H9 (cell line): ENCODE measurements around the gene CPT1A. TPM values are rescaled to one million over a fixed set of nuclear protein-coding genes. Genes with fewer than 3 reads are reported as not detected.

Experiments used
- DNase-seq: peaks from one replicate; pipeline ENCODE4 v3.0.0-alpha.2; 2017
- H2AFZ ChIP-seq: one replicate; pipeline ENCODE4 v1.6.1; 2013; ENCODE audit warnings: mild to moderate bottlenecking, low read length, control low read depth, moderate library complexity
- H2AK5ac ChIP-seq: 2 replicates; pipeline ENCODE4 v1.6.1; 2013; ENCODE audit warnings: low read length, control low read depth, mixed read lengths; ENCODE audit not compliant: insufficient read length
- H2BK120ac ChIP-seq: one replicate; pipeline ENCODE4 v1.6.1; 2013; ENCODE audit warnings: low read depth, mild to moderate bottlenecking, low read length, control low read depth, inconsistent platforms; ENCODE audit not compliant: poor library complexity, severe bottlenecking
- H2BK12ac ChIP-seq: 2 replicates; pipeline ENCODE4 v1.6.1; 2013; ENCODE audit warnings: low read length, control low read depth, mixed read lengths, low read depth; ENCODE audit not compliant: insufficient read length
- H2BK15ac ChIP-seq: 2 replicates; pipeline ENCODE4 v1.6.1; 2013; ENCODE audit warnings: low read depth, low read length, control low read depth
- H2BK20ac ChIP-seq: one replicate; pipeline ENCODE4 v1.6.1; 2013; ENCODE audit warnings: low read depth, mild to moderate bottlenecking, low read length, control low read depth, inconsistent platforms; ENCODE audit not compliant: poor library complexity, severe bottlenecking
- H2BK5ac ChIP-seq: 2 replicates; pipeline ENCODE4 v1.6.1; 2013; ENCODE audit warnings: low read length, control low read depth, mixed read lengths; ENCODE audit not compliant: insufficient read length
- H3K14ac ChIP-seq: 2 replicates; pipeline ENCODE4 v1.6.1; 2013; ENCODE audit warnings: low read length, control low read depth; ENCODE audit not compliant: insufficient read depth
- H3K18ac ChIP-seq: 2 replicates; pipeline ENCODE4 v1.6.1; 2013; ENCODE audit warnings: low read depth, mild to moderate bottlenecking, mixed read lengths, low read length, control low read depth; ENCODE audit not compliant: insufficient read length
- H3K23ac ChIP-seq: 2 replicates; pipeline ENCODE4 v1.6.1; 2013; ENCODE audit warnings: low read length, control low read depth, mixed read lengths, low read depth; ENCODE audit not compliant: insufficient read length
- H3K23me2 ChIP-seq: 2 replicates; pipeline ENCODE4 v1.6.1; 2013; ENCODE audit warnings: low read depth, mild to moderate bottlenecking, mixed read lengths, low read length, control low read depth; ENCODE audit not compliant: insufficient read length, poor library complexity, severe bottlenecking
- H3K27ac ChIP-seq: 2 replicates; pipeline ENCODE4 v1.5.1; 2013; ENCODE audit warnings: low read length, control low read depth, mixed read lengths, low read depth; ENCODE audit not compliant: insufficient read length
- H3K27me3 ChIP-seq: 2 replicates; pipeline ENCODE4 v1.6.1; 2013; ENCODE audit warnings: low read length, control low read depth, inconsistent platforms; ENCODE audit not compliant: insufficient read depth
- H3K4ac ChIP-seq: 2 replicates; pipeline ENCODE4 v1.6.1; 2013; ENCODE audit warnings: low read depth, mild to moderate bottlenecking, control low read depth, inconsistent platforms, low read length, moderate library complexity
- H3K4me1 ChIP-seq: 2 replicates; pipeline ENCODE4 v1.6.1; 2013; ENCODE audit warnings: low read length, control low read depth, inconsistent platforms; ENCODE audit not compliant: insufficient read depth
- H3K4me2 ChIP-seq: 2 replicates; pipeline ENCODE4 v1.6.1; 2013; ENCODE audit warnings: low read length, control low read depth, mixed read lengths; ENCODE audit not compliant: insufficient read length, insufficient read depth
- H3K56ac ChIP-seq: 2 replicates; pipeline ENCODE4 v1.6.1; 2013; ENCODE audit warnings: low read depth, mild to moderate bottlenecking, mixed read lengths, low read length, control low read depth; ENCODE audit not compliant: insufficient read length
- H3K79me1 ChIP-seq: 2 replicates; pipeline ENCODE4 v1.6.1; 2013; ENCODE audit warnings: low read depth, mild to moderate bottlenecking, moderate library complexity, low read length, control low read depth, inconsistent platforms; ENCODE audit not compliant: insufficient read depth, poor library complexity, severe bottlenecking
- H3K79me2 ChIP-seq: 2 replicates; pipeline ENCODE4 v1.6.1; 2013; ENCODE audit warnings: low read length, control low read depth, inconsistent platforms; ENCODE audit not compliant: insufficient read depth
- H3K9ac ChIP-seq: 2 replicates; pipeline ENCODE4 v1.6.1; 2013; ENCODE audit warnings: low read length, control low read depth, mixed read lengths; ENCODE audit not compliant: insufficient read length; ENCODE audit errors: extremely low read depth
- H3K9me3 ChIP-seq: one replicate; pipeline ENCODE4 v1.6.1; 2013; ENCODE audit warnings: low read depth, low read length, inconsistent platforms; ENCODE audit not compliant: control insufficient read depth
- H3T11ph ChIP-seq: one replicate; pipeline ENCODE4 v1.6.1; 2013; ENCODE audit warnings: mild to moderate bottlenecking, low read length, control low read depth, inconsistent platforms
- H4K20me1 ChIP-seq: one replicate; pipeline ENCODE4 v1.6.1; 2013; ENCODE audit not compliant: control insufficient read depth, insufficient read length, insufficient read depth
- H4K5ac ChIP-seq: 2 replicates; pipeline ENCODE4 v1.6.1; 2013; ENCODE audit warnings: low read depth, mild to moderate bottlenecking, mixed read lengths, low read length, control low read depth; ENCODE audit not compliant: insufficient read length
- H4K8ac ChIP-seq: replicated peaks from 2 replicates; pipeline ENCODE4 v1.6.1; 2013; ENCODE audit warnings: low read length, control low read depth, mixed read lengths, low read depth; ENCODE audit not compliant: insufficient read length
- H4K91ac ChIP-seq: 2 replicates; pipeline ENCODE4 v1.6.1; 2013; ENCODE audit warnings: low read depth, mild to moderate bottlenecking, moderate library complexity, mixed read lengths, low read length, control low read depth; ENCODE audit not compliant: insufficient read length
- H3K27ac Mint-ChIP-seq, 3 experiments: 2 replicates in 2 of 3; 3 replicates in 1 of 3; pipeline ENCODE4 v1.8.0; 2020 to 2021; ENCODE audit warnings: mixed read lengths in 3 of 3, mild to moderate bottlenecking in 1 of 3, moderate library complexity in 1 of 3
- H3K27me3 Mint-ChIP-seq: 2 replicates; pipeline ENCODE4 v1.8.0; 2021; ENCODE audit warnings: low read depth, mild to moderate bottlenecking, moderate library complexity, mixed read lengths
- H3K36me3 Mint-ChIP-seq, 3 experiments: 2 replicates in 2 of 3; 3 replicates in 1 of 3; pipeline ENCODE4 v1.8.0; 2020 to 2021; ENCODE audit warnings: low read depth in 3 of 3, mixed read lengths in 3 of 3; ENCODE audit not compliant: insufficient read depth in 1 of 3
- H3K4me1 Mint-ChIP-seq, 2 experiments: 2 replicates each; pipeline ENCODE4 v1.8.0; 2020; ENCODE audit warnings: mixed read lengths in 2 of 2
- H3K4me3 Mint-ChIP-seq, 2 experiments: 2 replicates in 1 of 2; 3 replicates in 1 of 2; pipeline ENCODE4 v1.8.0; 2020 to 2021; ENCODE audit warnings: mild to moderate bottlenecking in 2 of 2, mixed read lengths in 2 of 2, moderate library complexity in 1 of 2
- H3K9me3 Mint-ChIP-seq, 2 experiments: 2 replicates in 1 of 2; 3 replicates in 1 of 2; pipeline ENCODE4 v1.8.0; 2020; ENCODE audit warnings: mild to moderate bottlenecking in 2 of 2, mixed read lengths in 2 of 2, moderate library complexity in 1 of 2
- CTCF ChIP-seq: fragments of 200-600 bp; sonication (generic); conservative IDR thresholded peaks from 3 replicates; pipeline ENCODE4 v1.8.0; 2021; ENCODE audit warnings: antibody characterized with exemption, mild to moderate bottlenecking
- WGBS: extraction: QIAGEN DNeasy Blood & Tissue Kit; methylation state at CpG from one replicate; pipeline ENCODE4 v1.1.7; 2013; ENCODE audit warnings: missing lambda C conversion rate, low lambda C conversion rate, mixed read lengths; ENCODE audit not compliant: insufficient read length; ENCODE audit errors: extremely low coverage; 5-methylcytosine and 5-hydroxymethylcytosine counted together
- total RNA-seq: library from RNA; stranded (reverse); gene quantifications from 2 replicates; pipeline ENCODE4 v1.2.1, GENCODE V29; 2021

Gene CPT1A
- total RNA-seq, 1 experiment from 2014 or later, result 7.5 TPM

- no peak overlapping the region for H3K9ac ChIP-seq
- no peak overlapping the region for H2AFZ ChIP-seq
- no peak overlapping the region for H2BK15ac ChIP-seq
- no peak overlapping the region for H3T11ph ChIP-seq
- no peak overlapping the region for H4K5ac ChIP-seq
- no peak for TF ChIP-seq CTCF
- peaks cover 3 to 7% (median 5%) of the 10 kb centered on the region in 3 experiments; a peak in 6 of 7 replicates for H3K36me3 Mint-ChIP-seq
- H4K20me1 ChIP-seq, result no peaks in the 10 kb centered on the region
- H3K79me1 ChIP-seq, result no peaks in the 10 kb centered on the region
- DNase-seq, result no peak
- H3K4me1 Mint-ChIP-seq, result peaks cover 0 to 11% of the 10 kb centered on the region in 2 experiments; a peak in 3 of 4 replicates
- H3K27me3 ChIP-seq, result no peaks in the 10 kb centered on the region
- no peak overlapping the region for H2BK12ac ChIP-seq
- H3K79me2 ChIP-seq, result no peaks in the 10 kb centered on the region
- H4K91ac ChIP-seq, result no peak overlapping the region
- H3K18ac ChIP-seq, result no peak overlapping the region
- no peak overlapping the region for H2AK5ac ChIP-seq
- 0 out of 2 replicates have a peak, but pooled peaks cover 1% of the 10 kb centered on the region for H3K27me3 Mint-ChIP-seq
- no peak overlapping the region for H3K27ac ChIP-seq
- no peaks in the 10 kb centered on the region for H3K4me1 ChIP-seq
- WGBS, result no CpG with 5 or more reads among the region's 7 CpGs
- H2BK20ac ChIP-seq, result no peak overlapping the region
- no peak overlapping the region for H3K27ac Mint-ChIP-seq
- no peak overlapping the region for H3K4me2 ChIP-seq
- H3K9me3 ChIP-seq, result no peaks in the 10 kb centered on the region
- H3K4me3 Mint-ChIP-seq, result no peak overlapping the region
- H3K4ac ChIP-seq, result no peak overlapping the region
- H2BK120ac ChIP-seq, result no peak overlapping the region
- H3K23me2 ChIP-seq, result no peaks in the 10 kb centered on the region
- H3K14ac ChIP-seq, result no peak overlapping the region
- H4K8ac ChIP-seq, result no peak overlapping the region
- no peaks in the 10 kb centered on the region; a peak in 1 of 5 replicates for H3K9me3 Mint-ChIP-seq
- no peak overlapping the region for H3K56ac ChIP-seq
- H3K23ac ChIP-seq, result no peak overlapping the region
- H2BK5ac ChIP-seq, result no peak overlapping the region
These were observed 36.3 kb upstream of the CPT1A start for GRCh38 chr11:68878022-68878421.
